ENCODE results near the gene CCDC15. TPM values are rescaled to one million over a fixed set of nuclear protein-coding genes. Genes with fewer than 3 reads are reported as not detected.

Gene CCDC15
- total RNA-seq, 2 donors from 2014 or later, result 0.99 to 1.6 TPM

DNA sequence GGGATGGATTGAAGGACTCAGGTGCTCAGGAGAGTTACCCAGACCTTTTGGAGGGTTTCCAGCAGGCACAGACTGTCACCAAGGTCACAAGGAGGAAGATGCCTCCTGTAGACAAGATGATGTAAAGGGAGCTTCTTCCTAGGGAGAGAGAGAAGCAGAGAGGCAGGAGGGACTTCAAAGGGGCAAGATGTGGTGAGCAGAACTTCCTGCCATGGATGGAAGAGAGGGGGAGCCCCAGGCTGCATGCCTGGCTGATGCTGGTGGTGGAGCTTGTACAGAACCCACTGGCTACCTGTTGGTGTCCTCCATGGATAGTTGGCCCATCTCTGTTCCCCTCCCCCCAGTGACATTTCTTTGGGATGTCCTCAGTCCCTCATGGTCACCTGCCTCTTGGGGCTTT lies 30.7 kb upstream of the CCDC15 start:
- no peaks in the 10 kb centered on the region for H3K36me3 ChIP-seq (replicated peaks in 1 of 2; ENCODE audit: insufficient read depth in 1 of 2, low read depth in 2 of 2)
- no peaks in the 10 kb centered on the region for H3K27me3 ChIP-seq
- intact Hi-C loops (cut with DNase I), result no loop called here
- ATAC-seq (no peak), DNase-seq (no peak)
- peaks cover 9% of the 10 kb centered on the region for H3K4me1 ChIP-seq
- TF ChIP-seq, protein P1, sequence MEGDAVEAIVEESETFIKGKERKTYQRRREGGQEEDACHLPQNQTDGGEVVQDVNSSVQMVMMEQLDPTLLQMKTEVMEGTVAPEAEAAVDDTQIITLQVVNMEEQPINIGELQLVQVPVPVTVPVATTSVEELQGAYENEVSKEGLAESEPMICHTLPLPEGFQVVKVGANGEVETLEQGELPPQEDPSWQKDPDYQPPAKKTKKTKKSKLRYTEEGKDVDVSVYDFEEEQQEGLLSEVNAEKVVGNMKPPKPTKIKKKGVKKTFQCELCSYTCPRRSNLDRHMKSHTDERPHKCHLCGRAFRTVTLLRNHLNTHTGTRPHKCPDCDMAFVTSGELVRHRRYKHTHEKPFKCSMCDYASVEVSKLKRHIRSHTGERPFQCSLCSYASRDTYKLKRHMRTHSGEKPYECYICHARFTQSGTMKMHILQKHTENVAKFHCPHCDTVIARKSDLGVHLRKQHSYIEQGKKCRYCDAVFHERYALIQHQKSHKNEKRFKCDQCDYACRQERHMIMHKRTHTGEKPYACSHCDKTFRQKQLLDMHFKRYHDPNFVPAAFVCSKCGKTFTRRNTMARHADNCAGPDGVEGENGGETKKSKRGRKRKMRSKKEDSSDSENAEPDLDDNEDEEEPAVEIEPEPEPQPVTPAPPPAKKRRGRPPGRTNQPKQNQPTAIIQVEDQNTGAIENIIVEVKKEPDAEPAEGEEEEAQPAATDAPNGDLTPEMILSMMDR (IDR thresholded peaks at IDR 0.05), result no peak
- no peak for TF ChIP-seq POLR2A (IDR thresholded peaks at IDR 0.05)
- H3K9me3 ChIP-seq, result no peaks in the 10 kb centered on the region
- no peak overlapping the region for H3K4me3 ChIP-seq
- H3K27ac ChIP-seq, result no peak overlapping the region

DNA sequence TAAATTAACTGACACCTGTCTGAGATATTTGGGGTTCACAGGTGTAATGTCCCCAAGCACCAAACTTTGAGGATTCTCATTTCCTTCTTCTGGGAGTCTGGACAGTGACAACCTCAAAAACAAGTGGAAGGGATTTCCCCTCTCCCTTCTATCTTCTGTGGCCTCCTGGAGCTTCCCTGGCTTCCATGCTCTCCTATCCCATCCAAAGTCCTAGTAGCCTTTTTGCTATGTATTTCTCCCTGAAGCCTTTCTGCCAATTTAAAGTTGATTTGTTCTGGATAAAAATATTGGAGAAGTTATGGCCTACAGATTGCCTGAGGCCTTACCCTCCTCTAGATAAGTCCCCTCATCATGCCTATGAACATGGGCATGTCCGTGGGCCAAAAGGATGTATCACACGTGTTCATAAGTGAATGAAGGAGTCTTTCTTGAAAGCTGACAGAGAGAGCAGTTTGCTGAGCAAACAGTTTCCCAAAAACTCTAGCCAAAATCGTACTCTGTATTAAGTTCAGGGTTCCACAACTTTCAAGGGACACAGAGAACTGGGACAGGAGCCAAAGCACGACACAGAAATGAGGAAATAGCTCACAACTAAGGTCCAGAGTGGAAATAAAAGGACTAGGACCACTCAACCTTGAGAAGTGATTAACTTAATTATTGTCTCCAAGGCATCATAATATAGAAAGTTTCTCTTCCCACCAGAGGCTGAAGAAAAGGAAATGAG lies 24.9 kb upstream of the CCDC15 start:
- no peak for ATAC-seq
- Histone ChIP-seq H3K27ac (no peak overlapping the region), H3K4me1 (no peaks in the 10 kb centered on the region), H3K9me3 (no peaks in the 10 kb centered on the region), H3K36me3 (replicated peaks in 1 of 2; ENCODE audit: insufficient read depth in 1 of 2, low read depth in 2 of 2) (no peaks in the 10 kb centered on the region), H3K27me3 (no peaks in the 10 kb centered on the region), H3K4me3 (no peak overlapping the region)
- DNase-seq, result peak in 1 of 4 donors; percentile 16
- TF ChIP-seq, protein P1 (IDR thresholded peaks at IDR 0.05), result no peak
- intact Hi-C loops (cut with DNase I), result no loop called here
- 28 to 35% methylated on average over 4 of the region's 4 CpGs for WGBS, 2 donors

DNA sequence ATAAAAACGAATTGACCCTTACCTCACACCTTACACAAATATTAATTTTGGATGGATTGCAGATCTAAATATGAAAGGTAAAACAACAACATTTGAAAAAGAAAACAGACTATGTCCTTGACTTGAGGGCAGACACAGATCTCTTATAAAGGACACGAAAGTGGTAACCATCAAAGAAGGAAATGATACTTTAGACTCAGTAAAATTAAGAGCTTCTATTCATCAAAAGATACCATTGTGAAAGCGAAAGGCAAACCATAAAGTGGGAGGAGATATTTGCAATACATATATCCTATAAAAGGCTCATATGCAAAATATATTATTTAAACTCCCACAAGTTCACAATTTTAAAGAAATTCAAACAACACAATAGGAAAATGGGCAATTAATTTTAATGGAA lies 23.2 kb upstream of the CCDC15 start:
- Histone ChIP-seq H3K4me1 (no peaks in the 10 kb centered on the region), H3K9me3 (no peaks in the 10 kb centered on the region), H3K27ac (no peak overlapping the region), H3K27me3 (no peaks in the 10 kb centered on the region), H3K4me3 (no peak overlapping the region), H3K36me3 (replicated peaks in 1 of 2; ENCODE audit: insufficient read depth in 1 of 2, low read depth in 2 of 2) (no peaks in the 10 kb centered on the region)
- WGBS, 2 donors, result 56 to 60% methylated on average over 3 of the region's 3 CpGs
- no peak for TF ChIP-seq POLR2A (IDR thresholded peaks at IDR 0.05)
- TF ChIP-seq, protein P1 (IDR thresholded peaks at IDR 0.05), result no peak
- ATAC-seq, result no peak
- no peak for DNase-seq
- intact Hi-C loops (cut with DNase I), result no loop called here

DNA sequence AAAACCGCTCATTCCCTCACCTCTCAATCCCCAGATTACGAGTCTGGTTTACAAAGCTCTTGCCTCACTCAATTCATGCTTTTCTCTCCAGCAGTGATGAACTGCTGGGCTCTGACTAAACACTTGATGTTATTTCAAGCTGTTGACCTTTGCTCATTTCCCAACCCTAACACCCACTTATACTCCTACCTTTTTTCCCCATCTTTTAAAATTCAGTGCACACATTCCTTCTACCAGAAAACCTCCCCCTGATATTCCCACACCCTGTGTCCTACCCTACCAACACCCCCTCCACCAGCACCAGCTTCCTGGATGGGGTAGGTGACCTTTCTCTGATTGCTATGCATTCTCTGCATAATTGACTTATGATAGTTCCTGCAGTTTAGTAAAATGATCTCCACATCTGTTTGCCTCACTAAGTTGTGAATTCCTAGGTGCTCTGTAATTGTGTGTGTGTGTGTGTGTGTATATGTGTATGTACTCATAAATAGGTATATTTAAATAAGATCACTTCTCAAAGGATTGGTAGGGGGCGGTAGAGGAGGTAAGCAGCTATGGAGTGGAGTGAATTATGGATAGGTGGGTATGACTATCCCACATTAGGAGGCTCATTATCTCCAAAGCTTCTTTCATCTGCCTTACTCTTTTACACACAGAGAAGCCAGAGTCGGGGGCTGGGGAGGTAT lies 19.0 kb upstream of the CCDC15 start:
- ATAC-seq, result no peak

More for the DNA sequence above, 19.0 kb upstream of the CCDC15 start:
- Histone ChIP-seq H3K27ac (no peak overlapping the region), H3K36me3 (replicated peaks in 1 of 2; ENCODE audit: insufficient read depth in 1 of 2, low read depth in 2 of 2) (no peaks in the 10 kb centered on the region), H3K9me3 (no peaks in the 10 kb centered on the region), H3K27me3 (no peaks in the 10 kb centered on the region), H3K4me3 (no peak overlapping the region), H3K4me1 (no peaks in the 10 kb centered on the region)
- DNase-seq, result no peak
- TF ChIP-seq POLR2A (IDR thresholded peaks at IDR 0.05), result no peak
- TF ChIP-seq, protein P1 (IDR thresholded peaks at IDR 0.05), result no peak
- intact Hi-C loops (cut with DNase I), result no loop called here
- WGBS, 2 donors, result 42 to 58% methylated on average over 4 of the region's 4 CpGs

Measured in body of pancreas (tissue), 4 donors.